GM19193 (cell line): ENCODE results near the gene TTYH2.

ENCODE experiments used
- POLR2A ChIP-seq: IDR thresholded peaks from 4 replicates; pipeline ENCODE4 v1.6.1; 2011; ENCODE audit not compliant: insufficient read depth, insufficient read length; ENCODE audit errors: extremely low read depth

The TTYH2 gene

GRCh38 chr17:74298778-74299177 lies 85.4 kb downstream of the TTYH2 start:
- TF ChIP-seq POLR2A, result no peak

GRCh38 chr17:74299226-74300009 lies 86.0 kb downstream of the TTYH2 start:
- TF ChIP-seq POLR2A, result no peak

DNA sequence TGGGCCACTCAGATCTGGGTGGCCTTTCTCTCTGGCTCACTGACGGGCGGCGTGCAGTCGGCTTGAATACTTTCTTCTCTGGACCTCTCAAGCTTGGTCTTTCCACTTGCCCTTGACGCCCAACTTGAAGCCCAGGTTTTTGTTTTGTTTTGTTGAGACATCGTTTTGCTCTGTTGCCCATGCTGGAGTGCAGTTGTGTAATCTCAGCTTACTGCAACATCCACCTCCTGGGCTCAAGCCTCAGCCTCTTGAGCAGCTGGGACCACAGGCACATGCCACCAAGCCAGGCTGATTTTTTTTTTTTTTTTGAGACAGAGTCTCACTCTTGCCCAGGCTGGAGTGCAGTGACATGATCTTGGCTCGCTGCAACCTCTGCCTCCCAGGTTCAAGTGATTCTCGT lies 89.9 kb downstream of the TTYH2 start:
- TF ChIP-seq POLR2A, result no peak

DNA sequence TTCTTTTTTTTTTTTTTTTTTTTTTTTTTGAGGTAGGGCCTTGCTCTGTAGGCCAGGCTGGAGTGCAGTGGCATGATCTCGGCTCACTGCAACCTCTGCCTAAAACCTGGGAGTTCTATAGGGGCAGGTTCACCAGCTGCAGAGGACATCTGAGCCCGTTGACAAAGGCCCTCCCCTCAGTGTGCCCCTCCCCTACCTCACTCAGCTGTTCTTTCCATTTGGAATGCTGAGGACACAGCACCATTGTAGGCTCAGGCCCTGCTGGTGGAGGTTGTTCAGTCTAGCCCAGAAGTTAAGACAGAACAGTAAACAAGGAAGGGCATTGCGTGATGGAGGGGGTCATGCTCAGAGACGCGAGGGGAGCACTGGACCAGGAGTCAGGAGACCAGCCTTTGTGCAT lies 90.8 kb downstream of the TTYH2 start:
- no peak for TF ChIP-seq POLR2A

DNA sequence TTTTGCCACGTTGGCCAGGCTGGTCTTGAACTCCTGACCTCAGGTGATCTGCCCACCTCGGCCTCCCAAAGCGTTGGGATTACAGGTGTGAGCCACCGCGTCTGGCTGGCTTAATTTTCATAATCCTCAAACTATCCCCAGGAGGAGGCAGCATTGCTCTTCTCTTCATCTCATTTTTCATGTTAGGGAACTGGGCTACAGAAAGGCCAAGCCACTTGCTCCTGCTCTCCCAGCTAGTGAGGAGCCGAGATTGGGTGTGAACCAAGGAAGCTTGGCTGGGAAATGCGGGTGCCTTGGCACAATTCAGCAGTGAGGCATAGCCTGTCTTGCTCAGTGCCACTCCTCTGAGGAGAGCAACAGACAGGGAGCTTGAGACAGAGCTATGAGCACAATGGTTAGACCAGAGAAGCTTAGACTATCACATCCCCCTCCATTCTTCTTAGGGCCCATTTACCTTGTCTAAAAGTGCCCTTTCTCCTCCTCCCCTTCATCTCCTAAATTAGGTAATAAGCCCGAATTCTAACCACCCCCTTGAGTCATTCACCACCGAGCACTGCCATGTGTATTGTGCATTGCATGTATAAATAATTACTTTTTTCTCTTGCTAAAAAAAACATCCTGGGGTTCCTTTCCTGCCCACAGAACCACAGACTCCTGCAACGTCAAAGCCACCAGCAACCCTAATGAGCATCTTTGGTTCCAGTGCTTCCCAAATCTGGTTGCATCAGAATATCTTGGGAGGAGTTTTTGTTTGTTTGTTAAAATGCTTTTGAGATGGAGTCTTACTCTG lies 92.7 kb downstream of the TTYH2 start:
- TF ChIP-seq POLR2A, result no peak

DNA sequence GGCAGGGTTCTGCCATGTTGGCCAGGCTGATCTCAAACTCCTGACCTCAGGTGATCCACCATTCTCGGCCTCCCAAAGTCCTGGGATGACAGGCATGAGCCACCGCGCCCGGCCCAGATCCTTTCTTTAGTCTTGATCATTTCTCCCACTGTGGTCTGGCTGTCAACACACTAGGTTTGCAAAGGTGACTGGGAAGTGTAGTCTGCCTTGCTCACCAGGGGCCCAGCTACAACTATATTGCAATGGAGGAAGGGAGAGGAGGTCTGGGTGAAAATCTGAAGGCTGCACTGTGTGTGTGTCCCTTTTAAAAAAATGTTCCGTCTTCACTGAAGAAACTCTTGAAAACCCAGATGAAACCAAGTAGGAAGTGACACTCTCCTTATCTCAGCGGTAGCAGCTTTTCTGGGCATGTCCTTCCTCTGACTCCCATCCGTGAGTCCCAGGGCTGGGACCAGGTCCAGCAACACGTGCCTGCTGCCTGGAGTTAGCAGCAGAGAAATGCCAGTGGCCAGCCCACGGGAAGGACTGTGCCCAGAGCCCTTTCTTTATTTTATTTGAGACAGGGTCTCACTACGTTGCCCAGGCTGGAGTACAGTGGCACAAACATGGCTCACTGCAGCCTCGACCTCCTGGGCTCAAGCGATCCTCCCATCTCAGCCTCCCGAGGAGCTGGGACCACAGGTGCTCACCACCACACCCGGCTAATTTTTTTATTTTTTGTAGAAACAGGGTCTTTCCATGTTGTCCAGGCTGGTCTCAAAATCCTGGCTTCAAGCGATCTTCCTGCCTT lies 94.8 kb downstream of the TTYH2 start:
- no peak for TF ChIP-seq POLR2A

- TF ChIP-seq POLR2A, result no peak
Observed at GRCh38 chr17:74309902-74310301, 96.5 kb downstream of the TTYH2 start.
